MM.1S (cell line): ENCODE results near the gene NLRP6.
"Not testable (repeated sequence)": the region's sequence is repeated elsewhere in the genome, so short reads cannot be mapped to it uniquely, and the experiment has no call there.

ENCODE experiments used
- DNase-seq: peaks from one replicate; pipeline ENCODE4 v3.0.0-alpha.2; 2015
- H2AFZ ChIP-seq: fragments of 300-600 bp; sonication (generic); 2 replicates; pipeline ENCODE4 v1.6.0; 2016; ENCODE audit warnings: antibody characterized with exemption, low read length
- H3F3A ChIP-seq: fragments of 300-600 bp; sonication (generic); 2 replicates; pipeline ENCODE4 v1.6.1; 2016; ENCODE audit warnings: mild to moderate bottlenecking, antibody characterized with exemption, low read length, moderate library complexity, mixed read lengths; ENCODE audit not compliant: insufficient read depth
- H3K27ac ChIP-seq: fragments of 300-600 bp; sonication (generic); 2 replicates; pipeline ENCODE4 v1.5.1; 2016; ENCODE audit warnings: mild to moderate bottlenecking, low read length
- H3K27me3 ChIP-seq: fragments of 300-600 bp; sonication (generic); replicated peaks from 2 replicates; pipeline ENCODE4 v1.6.0; 2016; ENCODE audit warnings: low read length; ENCODE audit not compliant: insufficient read depth
- H3K36me3 ChIP-seq: fragments of 300-600 bp; sonication (generic); replicated peaks from 2 replicates; pipeline ENCODE4 v1.6.1; 2016; ENCODE audit warnings: mild to moderate bottlenecking, low read length, mixed read lengths; ENCODE audit not compliant: insufficient read depth
- H3K4me1 ChIP-seq: fragments of 300-600 bp; sonication (generic); 2 replicates; pipeline ENCODE4 v1.6.1; 2016; ENCODE audit warnings: low read length, mixed read lengths
- H3K4me2 ChIP-seq: fragments of 300-600 bp; sonication (generic); 2 replicates; pipeline ENCODE4 v1.6.0; 2016; ENCODE audit warnings: low read depth, low read length
- H3K4me3 ChIP-seq: fragments of 300-600 bp; sonication (generic); 2 replicates; pipeline ENCODE4 v1.5.1; 2016; ENCODE audit warnings: low read length, mixed read lengths
- H3K79me2 ChIP-seq: fragments of 300-600 bp; sonication (generic); 2 replicates; pipeline ENCODE4 v1.6.1; 2016; ENCODE audit warnings: mixed run types, low read length, mixed read lengths
- H3K9ac ChIP-seq: fragments of 300-600 bp; sonication (generic); 2 replicates; pipeline ENCODE4 v1.6.1; 2016; ENCODE audit warnings: low read length, mixed read lengths
- H3K9me2 ChIP-seq: fragments of 300-600 bp; sonication (generic); replicated peaks from 2 replicates; pipeline ENCODE4 v1.6.1; 2016; ENCODE audit warnings: mild to moderate bottlenecking, low read length, mixed read lengths; ENCODE audit not compliant: insufficient read depth
- H3K9me3 ChIP-seq: fragments of 300-600 bp; sonication (generic); replicated peaks from 2 replicates; pipeline ENCODE4 v1.6.1; 2016; ENCODE audit warnings: mild to moderate bottlenecking, low read length, mixed read lengths; ENCODE audit not compliant: insufficient read depth
- H4K20me1 ChIP-seq: fragments of 300-600 bp; sonication (generic); 2 replicates; pipeline ENCODE4 v1.6.1; 2016; ENCODE audit warnings: mild to moderate bottlenecking, low read length, moderate library complexity, mixed read lengths; ENCODE audit not compliant: insufficient read depth
- EZH2 ChIP-seq: fragments of 300-600 bp; sonication (generic); optimal IDR thresholded peaks from 2 replicates; pipeline ENCODE3; 2017; ENCODE audit warnings: low read depth, mild to moderate bottlenecking, antibody characterized with exemption, low read length, mixed read lengths
- EZH2phosphoT487 ChIP-seq: fragments of 300-600 bp; sonication (generic); IDR thresholded peaks from 2 replicates; pipeline ENCODE4 v1.6.1; 2018; ENCODE audit warnings: antibody characterized with exemption, low read length
- TF ChIP-seq, protein P1 (sequence below): fragments of 300-600 bp; sonication (generic); IDR thresholded peaks from 2 replicates; pipeline ENCODE4 v1.5.1; 2016; ENCODE audit warnings: antibody characterized with exemption, low read length, mixed read lengths

Gene NLRP6

DNA sequence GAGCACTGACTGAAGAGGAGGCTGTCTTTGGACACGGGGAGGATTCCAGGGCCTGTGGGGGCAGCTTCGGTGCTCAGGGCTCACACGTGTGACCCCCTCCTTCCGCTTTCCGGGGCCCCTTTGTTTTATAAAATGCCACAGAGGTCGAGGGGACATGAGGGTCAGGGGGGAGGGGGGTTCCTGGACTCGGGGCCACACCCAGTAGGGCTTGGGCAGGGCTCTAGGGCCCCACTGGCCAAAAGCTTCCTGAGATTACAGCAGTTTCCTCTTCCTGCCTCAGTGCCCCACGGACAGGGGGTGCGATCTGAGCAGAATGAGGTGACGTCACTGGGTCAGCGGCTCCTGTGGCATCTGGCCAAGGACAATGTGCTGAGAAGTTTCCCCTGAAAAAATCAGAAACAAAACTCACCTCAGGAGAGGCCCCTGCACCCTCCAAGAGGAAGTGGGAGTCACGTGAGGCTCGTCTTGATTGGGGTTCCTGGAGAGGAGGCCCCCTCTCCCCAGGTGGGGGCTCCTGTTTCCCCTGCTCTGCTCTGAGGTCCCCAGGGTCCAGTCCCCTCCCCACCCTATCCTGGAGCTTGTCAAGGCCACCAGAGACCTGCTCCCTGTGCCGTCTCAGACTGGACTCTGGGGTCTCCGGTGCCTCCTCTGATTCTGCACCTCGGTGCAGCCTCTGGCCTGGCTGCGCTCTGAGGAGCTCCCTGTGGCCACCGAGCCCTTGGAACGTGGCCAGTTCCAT is 48.8 kb downstream of the NLRP6 start:
- Histone ChIP-seq H3K36me3 (no peaks in the 10 kb centered on the region), H3K27me3 (peaks cover 75% of the 10 kb centered on the region), H3K9me2 (no peaks in the 10 kb centered on the region), H4K20me1 (no peaks in the 10 kb centered on the region), H3K27ac (no peak overlapping the region), H3K9me3 (no peaks in the 10 kb centered on the region), H3K4me1 (peaks cover 28% of the 10 kb centered on the region), H3K4me2 (no peak overlapping the region; the same call in 1 of the 2 replicates), H3F3A (peaks cover 9% of the 10 kb centered on the region), H3K4me3 (no peak overlapping the region), H2AFZ (no peak overlapping the region), H3K79me2 (no peaks in the 10 kb centered on the region), H3K9ac (no peak overlapping the region)
- no peak for DNase-seq
- no peak for TF ChIP-seq EZH2
- TF ChIP-seq, protein P1, sequence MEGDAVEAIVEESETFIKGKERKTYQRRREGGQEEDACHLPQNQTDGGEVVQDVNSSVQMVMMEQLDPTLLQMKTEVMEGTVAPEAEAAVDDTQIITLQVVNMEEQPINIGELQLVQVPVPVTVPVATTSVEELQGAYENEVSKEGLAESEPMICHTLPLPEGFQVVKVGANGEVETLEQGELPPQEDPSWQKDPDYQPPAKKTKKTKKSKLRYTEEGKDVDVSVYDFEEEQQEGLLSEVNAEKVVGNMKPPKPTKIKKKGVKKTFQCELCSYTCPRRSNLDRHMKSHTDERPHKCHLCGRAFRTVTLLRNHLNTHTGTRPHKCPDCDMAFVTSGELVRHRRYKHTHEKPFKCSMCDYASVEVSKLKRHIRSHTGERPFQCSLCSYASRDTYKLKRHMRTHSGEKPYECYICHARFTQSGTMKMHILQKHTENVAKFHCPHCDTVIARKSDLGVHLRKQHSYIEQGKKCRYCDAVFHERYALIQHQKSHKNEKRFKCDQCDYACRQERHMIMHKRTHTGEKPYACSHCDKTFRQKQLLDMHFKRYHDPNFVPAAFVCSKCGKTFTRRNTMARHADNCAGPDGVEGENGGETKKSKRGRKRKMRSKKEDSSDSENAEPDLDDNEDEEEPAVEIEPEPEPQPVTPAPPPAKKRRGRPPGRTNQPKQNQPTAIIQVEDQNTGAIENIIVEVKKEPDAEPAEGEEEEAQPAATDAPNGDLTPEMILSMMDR: no peak
- TF ChIP-seq EZH2phosphoT487: no peak

GRCh38 chr11:327581-327923 is 49.3 kb downstream of the NLRP6 start:
- Histone ChIP-seq H3K9me2 (no peaks in the 10 kb centered on the region), H3K9me3 (no peaks in the 10 kb centered on the region), H3K9ac (no peak overlapping the region), H3K27ac (no peak overlapping the region), H3K27me3 (peaks cover 79% of the 10 kb centered on the region), H4K20me1 (no peaks in the 10 kb centered on the region), H3K4me3 (no peak overlapping the region), H3K4me1 (peaks cover 29% of the 10 kb centered on the region), H3K4me2 (no peak overlapping the region; the same call in 1 of the 2 replicates), H3F3A (peaks cover 9% of the 10 kb centered on the region), H2AFZ (no peak overlapping the region), H3K79me2 (no peaks in the 10 kb centered on the region), H3K36me3 (no peaks in the 10 kb centered on the region)
- DNase-seq: no peak
- TF ChIP-seq EZH2phosphoT487 (no peak), EZH2 (no peak)
- TF ChIP-seq, protein P1: no peak

DNA sequence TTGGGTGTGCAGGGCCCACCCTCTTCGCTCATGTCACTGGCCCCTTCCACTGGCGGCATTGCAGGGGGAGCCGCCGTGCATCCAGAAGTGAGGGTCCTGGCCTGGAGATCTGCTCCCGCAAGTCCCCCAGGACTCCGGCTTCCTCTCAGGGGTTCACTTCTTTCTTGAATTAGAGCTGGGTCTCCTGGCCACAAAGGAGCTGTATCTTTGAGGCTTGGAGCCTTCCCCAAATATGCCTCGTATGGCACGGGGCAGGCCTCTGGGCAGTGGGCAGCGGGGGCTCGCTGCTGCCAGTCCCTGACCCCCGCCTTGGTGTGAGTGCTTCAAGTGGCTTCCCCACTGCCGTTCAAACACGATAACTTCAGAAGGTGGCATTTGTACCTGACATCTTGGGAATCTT is 49.8 kb downstream of the NLRP6 start:
- Histone ChIP-seq H3K9me3 (no peaks in the 10 kb centered on the region), H3K9me2 (no peaks in the 10 kb centered on the region), H3K4me2 (no peak overlapping the region), H3K27ac (no peak overlapping the region), H3K4me3 (no peak overlapping the region), H3K79me2 (no peaks in the 10 kb centered on the region), H3K36me3 (no peaks in the 10 kb centered on the region), H4K20me1 (no peaks in the 10 kb centered on the region), H3K4me1 (peaks cover 33% of the 10 kb centered on the region), H3F3A (peaks cover 9% of the 10 kb centered on the region), H3K9ac (no peak overlapping the region), H2AFZ (no peak overlapping the region), H3K27me3 (peaks cover 84% of the 10 kb centered on the region)
- TF ChIP-seq EZH2 (no peak), EZH2phosphoT487 (no peak)
- TF ChIP-seq, protein P1: no peak
- DNase-seq: no peak

DNA sequence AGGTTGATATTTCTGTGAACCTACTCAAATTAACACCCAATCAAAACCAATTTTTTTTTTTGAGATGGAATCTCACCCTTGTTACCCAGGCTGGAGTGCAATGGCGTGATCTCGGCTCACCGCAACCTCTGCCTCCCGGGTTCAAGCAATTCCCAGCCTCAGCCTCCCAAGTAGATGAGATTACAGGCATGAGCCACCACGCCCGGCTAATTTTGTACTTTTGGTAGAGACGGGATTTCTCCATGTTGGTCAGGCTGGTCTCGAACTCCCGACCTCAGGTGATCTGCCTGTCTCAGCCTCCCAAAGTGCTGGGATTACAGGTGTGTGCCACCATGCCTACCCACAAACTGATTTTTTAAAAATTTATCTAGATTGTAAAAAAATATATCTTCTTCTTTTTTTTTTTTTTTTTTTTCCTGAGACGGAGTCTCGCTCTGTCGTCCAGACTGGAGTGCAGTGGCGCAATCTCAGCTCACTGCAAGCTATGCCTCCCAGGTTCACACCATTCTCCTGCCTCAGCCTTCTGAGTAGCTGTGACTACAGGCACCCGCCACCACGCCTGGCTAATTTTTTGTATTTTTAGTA is 50.4 kb downstream of the NLRP6 start:
- not testable (repeated sequence) for H3K9me3 ChIP-seq, H3K79me2 ChIP-seq, H3K4me2 ChIP-seq, H3K36me3 ChIP-seq, H3K27ac ChIP-seq, H3K4me3 ChIP-seq, H2AFZ ChIP-seq, H3K9me2 ChIP-seq, H3K9ac ChIP-seq, H4K20me1 ChIP-seq, H3F3A ChIP-seq, DNase-seq
- Histone ChIP-seq H3K27me3 (peaks cover 84% of the 10 kb centered on the region), H3K4me1 (peaks cover 37% of the 10 kb centered on the region)
